CD4-positive, alpha-beta T cell treated with Interleukin-4 for 4 hours (primary cell): ENCODE data around the gene SLC1A2.

Experiments
- DNase-seq: peaks from one replicate; pipeline ENCODE4 v3.0.0-alpha.2; 2020

SLC1A2 gene

DNA sequence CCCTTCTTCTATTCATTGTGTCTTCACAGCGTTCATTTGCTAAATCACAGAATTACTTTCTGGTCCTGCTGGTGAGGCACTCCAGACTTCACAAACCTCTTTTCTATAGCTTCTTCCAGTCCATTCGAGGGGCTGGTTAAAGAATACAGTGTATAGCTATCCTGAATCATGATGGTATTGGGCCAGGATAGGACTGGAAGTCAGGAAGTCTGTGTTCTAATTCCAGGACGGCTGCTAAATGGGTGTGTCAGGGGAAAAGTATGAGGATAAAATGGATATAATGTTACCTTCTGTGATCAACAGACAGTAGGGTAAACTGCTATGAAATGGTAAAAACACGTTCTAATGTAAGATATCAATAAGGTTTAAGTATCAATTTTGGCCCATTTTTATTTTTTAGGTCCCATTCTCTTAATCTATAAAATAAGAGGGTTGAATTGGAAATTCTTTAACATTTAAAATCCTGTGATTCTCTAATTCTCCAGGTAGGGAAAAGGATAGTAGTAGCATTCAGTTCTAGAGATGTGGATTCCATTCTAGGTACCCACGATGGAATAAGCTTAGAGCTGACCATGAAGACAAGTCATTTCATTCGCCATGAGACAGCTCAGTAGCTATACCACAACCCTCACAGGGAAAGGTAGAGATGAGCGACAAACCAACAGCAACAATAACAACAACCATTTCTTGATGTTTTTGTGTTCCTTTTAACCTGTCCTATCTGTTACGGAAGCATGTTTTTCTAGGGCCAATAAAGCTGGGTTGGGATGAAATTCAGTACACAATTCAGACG is 96.1 kb downstream of the SLC1A2 start:
- no peak for DNase-seq

DNA sequence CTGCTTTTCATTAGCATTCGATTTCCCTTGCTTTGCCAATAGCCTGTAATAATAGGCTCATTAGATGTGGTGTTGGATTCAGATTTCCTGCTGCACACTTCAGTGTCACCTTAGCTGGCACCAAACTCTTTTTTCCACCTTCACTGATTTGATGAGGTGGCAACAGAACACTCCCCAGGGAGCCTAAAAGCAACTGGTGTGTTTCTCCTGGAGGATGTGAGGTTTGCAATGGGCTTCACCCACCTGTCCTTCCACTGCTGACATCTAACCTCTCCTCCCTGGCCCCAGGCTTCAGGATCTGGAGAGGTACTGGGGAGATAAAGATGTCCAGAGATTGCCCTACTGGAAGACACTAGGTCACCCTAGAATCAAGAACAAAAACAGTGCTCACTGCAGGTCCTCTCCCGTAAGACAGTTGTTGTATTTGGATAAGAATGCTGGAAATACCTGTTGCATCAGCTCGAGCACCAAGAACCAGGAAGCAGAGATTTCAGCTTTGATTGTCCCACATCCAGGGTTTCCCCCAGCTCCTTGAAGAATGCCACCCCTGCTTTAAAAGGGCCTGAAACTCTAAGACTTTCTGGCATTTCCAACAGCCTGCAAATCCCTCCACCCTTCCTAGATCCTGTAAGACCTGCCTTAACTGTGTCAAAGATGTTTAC is 96.9 kb downstream of the SLC1A2 start:
- DNase-seq = no peak

DNA sequence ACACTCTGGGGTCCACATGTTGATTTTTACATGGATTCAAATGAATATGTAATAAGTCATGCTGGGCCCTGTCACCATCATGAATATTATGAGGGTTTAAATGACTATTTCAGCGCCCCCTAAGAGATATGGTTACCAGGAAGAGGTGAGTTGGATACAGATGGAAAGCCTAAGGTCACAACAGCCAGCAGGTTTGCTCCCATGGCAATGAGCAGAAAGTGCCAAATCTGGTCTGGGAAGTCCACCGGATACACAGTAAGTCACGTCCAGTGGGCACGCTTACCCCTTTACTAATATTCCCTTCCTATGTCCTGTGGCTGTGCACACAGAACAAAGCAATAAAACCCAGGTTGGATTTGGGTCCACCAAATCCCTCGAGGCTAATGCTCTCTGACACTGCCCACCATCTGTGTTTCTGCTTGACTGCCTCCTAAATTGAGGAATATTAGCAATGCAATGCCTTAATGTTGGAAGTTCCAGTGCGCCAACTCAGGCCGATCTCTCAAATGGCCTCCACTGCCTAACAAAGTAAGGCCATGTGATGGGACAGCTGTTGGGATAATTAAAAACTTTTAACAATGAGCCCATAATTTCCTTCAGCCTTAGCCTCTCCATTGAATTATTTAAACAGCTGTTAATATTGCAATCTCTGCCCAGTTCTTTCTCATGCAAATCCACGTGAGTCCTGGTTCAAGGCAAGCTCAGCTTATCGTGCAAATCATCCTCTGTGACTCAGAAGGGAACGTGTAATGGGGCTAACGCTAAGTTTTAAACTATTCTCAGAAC is 97.6 kb downstream of the SLC1A2 start:
- DNase-seq = no peak

DNA sequence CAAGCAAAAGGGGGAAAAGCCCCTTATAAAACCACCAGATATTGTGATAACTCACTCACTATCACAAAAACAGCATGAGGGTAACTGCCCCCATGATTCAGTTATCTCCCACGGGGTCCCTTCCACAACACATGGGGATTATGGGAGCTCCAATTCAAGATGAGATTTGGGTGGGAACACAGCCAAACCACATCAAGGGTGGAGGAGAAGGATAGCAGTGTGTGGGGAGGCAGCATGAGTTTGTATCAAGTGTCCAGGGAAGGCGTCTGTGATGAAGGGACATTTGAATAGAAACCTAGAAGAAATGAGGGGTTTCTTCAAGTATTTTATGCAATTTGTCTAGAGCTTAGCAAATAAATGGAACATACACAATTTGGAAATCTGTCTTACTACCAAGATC is 98.2 kb downstream of the SLC1A2 start:
- DNase-seq = no peak

DNA sequence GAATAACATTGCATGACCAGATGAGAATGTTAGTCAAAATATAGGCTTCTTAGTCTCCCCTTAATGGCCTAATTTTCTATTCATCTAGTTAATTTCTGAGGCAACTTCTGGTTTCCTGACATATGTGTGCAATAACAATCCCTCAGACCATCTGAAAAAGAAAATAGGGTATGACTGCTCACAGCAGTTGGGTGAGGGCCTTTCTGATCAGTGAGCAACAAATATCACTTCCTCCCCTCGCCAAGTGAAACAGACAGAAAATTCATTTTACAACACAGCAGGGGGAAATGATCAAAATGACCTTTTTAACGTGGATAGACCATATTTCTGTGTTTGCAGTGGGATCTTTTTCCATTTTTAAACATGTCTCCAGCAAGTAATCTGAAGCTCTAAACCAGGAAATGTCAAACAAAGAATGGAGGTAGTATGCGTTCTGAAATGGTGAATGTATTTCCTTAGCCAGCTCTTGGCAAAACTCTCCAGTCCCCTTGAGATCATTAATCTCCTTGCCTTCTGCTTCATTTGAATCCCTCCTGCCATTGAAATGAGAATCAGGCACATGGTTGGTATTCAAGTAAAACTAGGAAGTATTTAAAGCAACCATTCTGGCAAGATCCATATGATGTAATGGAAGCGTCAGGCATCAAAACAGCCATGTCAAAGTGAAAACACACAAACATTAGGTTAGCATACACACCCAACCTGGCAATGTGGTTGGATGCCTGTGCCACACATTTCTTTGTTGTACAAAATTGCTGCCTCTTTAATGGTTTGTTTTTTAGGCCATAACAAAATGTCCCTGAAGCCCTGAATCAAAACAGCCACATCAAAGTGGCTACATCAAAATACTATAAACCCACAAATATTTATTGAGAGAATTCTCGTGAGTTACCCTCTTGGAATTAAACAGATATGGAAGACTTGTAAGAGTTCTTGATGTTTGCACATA is 100.1 kb downstream of the SLC1A2 start:
- no peak for DNase-seq

DNA sequence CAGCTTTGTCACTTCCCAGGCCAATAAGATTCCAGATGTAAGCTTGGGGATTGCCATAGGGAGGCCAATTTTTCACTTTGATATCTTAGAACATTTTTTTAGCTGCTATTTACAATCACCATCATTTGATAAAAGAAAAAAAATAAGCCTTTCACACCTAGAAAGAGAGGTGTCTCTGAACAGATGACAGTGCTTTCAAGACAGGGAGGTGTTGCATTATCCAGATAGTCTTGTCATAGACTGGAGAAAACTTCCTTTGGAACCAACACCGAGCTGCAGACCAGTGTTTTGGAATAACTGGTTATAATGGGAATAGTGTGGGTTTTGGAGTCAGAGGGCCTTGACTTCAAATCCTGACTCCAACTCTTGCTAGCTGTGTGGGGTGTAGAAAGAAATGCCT is 101.0 kb downstream of the SLC1A2 start:
- DNase-seq = no peak

DNA sequence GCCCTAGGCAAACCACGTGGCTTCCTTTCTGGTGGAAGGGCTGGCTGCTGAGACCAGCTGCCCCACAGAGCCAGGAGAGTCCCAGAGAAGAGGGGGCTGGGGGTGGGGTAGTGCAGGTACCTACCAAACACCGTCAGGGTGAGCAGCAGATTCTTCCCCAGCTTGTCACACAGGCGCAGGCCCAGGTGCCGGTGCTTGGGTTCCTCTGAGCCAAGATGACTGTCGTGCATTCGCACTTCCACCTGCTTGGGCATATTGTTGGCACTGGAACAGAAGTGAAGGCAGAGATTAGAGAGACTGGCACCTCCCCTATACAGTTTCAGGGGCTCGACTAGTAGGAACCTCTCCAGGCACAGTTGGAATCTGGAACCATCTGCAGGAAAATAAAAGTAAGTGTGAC is 102.1 kb downstream of the SLC1A2 start:
- no peak for DNase-seq

DNA sequence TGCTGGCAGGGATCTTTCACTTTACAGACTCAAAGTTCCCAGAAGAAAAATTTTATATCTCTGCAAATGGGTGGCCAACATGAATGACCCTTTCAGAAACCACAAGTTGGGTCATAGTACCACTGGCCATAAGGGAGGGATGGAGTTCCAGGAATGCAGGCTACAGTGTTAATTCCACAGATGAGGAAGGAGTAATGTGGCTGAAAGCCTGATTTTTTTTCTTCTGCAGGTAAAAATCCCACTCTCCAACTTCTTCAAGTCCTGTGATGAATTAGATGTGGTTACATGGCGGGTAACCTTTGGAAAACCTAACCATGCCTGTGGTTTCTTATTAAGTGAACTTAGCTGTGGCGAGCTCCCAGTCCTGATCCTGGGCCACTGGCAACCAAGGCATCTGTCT is 103.2 kb downstream of the SLC1A2 start:
- DNase-seq = no peak

DNA sequence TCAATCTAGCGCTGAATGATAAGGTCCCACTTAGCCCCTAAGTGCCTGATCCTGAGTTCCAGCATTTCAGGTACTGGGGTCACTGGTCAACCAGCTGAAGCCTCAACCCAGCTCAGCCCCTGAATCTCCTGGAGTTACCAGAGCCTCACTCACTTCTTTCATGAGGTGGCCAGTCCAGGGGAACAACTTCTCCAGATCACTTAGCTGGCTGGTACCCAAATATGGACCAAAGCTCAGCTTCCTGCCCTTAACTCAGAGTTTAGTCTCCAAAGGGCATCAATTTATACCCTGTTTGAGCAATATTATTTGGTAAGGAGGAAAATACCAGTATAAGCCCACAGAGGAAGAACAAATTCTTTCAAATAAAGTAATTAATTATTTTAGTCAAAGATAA is 105.6 kb downstream of the SLC1A2 start:
- DNase-seq = no peak

DNA sequence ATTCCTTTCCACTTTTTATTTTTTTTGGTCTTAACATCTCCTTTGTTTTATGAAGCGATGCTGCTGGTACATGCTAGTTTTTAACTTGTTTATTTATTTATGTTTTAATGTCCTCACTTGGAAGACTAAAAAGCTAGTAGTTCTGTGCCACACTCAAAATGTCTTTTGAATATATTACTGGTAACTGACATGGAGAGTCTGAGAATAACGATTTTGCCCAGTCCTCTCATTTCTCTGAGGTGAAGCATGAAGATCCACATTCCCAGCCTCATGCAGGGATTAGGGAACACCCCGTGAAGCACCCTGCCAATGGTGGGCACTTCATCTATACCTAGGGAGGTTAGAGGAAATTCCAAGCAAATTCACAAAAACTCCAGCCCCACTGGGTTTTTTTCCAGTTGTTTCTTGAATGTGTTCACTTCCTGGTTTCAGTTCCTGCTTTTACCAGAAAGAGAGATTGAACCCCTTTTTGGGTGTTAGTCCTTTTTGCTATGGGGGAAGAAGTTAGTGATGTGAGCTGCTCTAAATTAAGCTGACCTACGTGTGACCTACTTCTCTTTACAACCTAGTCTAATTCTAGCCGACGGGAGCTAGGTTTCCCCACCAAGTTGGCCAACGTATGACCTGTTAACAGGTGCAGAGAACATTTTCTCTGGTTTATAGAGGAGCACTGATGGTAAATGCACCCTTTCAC is 106.1 kb downstream of the SLC1A2 start:
- DNase-seq = peak; percentile 19

DNA sequence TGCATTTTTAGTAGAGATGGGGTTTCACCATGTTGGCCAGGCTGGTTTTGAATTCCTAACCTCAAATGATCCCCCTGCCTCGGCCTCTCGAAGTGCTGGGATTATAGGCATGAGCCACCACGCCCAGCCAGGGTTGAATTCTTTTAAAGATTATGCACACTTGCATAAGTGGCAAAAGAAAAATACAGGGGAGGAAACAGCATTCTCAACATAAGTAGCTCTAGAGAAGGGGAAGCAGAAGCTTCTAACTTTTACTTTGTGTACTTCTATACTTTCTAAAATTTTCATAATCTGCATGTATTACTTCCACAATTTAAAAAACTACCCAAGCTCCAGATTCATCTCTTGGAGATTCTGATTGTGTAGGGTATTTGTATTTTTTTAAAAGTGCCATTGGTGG is 108.0 kb downstream of the SLC1A2 start:
- DNase-seq = no peak

DNA sequence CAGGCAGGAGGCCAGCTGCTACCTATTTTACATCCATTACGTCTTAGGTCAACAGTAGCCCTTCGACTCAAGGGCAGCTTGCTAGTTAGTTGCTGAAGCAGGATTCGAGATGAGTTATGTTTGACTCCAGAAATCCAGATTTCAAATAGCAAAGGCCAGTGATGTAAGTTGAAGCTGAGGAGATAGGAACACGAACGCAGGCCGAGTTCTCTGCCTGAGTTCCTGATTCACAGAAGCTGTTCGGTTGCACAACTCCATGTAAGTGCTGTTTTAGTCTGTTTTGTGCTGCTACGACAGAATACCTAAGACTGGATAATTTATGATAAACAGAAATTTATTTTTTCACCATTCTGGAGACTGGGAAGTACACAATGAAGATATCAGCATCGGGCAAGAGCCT is 111.2 kb downstream of the SLC1A2 start:
- DNase-seq = no peak

DNA sequence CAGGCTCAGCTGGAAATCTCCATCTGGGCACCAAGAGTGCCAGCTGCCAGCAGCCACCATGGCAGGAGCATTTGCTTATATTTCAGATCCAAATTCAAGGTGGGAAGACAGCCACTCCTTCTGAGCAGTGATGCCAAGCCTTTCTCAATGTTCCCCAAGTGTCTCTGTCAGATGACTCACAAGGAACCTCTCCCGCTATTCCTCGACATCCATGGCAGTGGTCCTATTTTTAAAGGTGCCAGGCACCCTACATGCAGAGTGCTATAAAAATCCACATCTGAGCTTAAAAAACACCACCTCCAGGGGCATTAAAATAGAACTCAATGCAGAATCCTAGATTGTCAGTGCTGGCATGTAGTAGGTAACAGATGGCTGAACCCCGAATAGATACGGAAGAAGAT is 112.1 kb downstream of the SLC1A2 start:
- no peak for DNase-seq

DNA sequence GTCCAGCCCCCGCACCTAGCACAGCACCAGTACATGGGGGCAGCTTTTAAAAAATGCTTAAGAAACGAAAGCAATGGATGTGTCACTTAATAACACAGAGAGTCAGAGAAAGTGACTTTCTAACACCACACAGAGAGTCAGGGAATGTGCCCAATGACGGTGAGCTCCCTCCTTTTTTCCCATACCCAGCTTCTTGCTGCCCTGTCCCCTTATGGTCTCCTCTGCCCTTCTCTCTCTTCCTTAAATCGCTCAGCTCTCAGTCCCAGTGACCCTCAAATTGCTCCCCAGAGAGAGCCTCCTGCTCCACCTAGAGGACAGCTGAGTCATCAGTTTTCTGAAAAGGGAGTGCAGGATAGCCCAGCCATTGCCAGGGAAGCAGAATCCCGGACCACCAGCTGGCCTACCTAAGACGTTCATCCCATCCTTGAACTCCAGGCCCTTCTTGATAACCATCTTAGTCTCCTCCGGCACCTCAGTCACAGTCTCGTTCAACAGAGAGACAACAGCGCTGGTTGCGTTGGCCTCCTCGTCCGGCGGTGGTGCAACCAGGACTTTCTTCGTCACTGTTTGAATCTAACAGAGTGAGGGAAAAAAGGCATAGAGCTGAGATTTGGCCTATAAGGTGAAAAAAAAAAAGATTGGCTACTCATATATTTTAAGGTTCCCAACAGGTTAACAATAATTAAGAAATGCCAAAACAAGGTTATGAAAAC is 113.5 kb downstream of the SLC1A2 start:
- peak; percentile 60 for DNase-seq

DNA sequence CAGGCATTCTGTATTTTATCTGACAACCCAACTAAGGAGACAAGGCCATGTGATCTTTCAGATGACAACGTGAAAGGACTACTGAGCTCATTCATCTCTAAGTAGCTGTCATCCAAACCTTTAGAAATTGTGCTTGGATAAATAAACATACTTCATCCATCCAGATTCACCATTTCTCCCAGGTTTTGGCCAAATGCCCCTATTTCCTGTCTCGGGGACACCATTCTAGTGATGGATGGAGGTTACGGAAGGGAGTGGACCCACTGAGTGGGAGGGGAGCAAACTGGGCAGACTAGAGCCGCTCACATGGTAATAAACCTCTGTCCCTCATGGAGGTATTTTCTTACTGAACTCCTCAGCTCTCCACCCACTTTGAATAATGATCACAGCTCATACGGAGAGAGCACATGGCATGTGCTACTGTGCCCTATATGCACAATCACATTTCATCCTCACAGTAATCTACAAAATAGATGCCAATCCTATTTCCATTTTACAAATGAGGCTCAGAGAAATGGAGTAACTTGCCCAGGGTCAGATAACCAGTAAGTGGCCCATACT is 114.4 kb downstream of the SLC1A2 start:
- no peak for DNase-seq

DNA sequence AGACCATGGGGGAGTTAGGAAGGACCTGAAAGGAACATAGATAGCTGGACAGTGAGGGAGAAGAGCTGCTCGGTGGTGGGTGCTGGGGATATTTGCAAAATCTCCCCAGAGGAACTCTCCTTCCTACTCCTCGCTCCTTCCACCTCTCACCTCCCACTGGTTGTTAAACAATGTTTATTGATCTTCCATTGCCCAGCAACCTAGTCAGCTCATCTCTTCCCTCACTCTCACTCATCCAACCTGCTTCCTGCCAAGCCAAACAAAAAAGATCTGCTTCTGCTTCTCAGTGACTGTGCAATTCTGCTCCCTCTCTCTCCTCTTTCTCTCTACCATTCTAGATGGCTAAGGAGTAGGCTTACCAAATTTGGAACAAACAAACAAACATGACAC is 115.0 kb downstream of the SLC1A2 start:
- no peak for DNase-seq

DNA sequence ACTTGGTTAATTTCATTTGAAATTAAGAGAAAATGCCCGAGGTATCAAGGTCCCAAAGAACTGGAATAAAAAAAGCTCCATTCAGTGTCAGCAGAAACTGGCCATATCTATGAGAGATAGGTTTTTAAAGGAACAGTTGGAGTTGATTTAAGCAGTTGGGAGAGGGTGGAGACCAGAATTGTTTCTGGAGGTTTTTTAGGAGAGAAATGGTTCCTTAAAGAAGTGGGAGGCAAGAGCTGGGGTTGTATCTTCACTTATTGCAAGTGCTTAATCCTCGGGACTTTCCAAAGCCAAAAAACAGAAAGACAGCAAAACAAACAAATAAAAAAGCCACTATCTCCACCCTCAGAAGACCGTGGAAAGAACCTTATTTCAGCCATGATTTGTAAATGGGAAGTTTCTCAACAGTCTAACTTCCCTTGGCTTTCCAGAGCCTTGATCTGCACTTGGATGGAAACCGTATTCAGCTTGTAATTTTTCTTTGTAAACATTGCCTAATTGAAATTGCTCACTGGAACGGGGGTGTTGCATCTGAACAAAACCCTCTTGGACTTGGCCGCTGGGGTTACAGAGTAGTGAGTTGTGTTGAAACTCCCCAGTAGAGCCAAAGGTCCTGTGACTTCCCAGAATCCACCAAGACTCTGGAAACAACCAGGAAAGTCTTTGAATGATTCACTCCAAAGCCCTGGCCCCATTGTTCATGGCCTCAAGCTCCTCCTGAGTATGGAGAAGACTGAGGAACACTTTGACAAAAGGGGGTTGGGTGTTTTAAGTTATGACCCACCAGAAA is 115.6 kb downstream of the SLC1A2 start:
- no peak for DNase-seq

DNA sequence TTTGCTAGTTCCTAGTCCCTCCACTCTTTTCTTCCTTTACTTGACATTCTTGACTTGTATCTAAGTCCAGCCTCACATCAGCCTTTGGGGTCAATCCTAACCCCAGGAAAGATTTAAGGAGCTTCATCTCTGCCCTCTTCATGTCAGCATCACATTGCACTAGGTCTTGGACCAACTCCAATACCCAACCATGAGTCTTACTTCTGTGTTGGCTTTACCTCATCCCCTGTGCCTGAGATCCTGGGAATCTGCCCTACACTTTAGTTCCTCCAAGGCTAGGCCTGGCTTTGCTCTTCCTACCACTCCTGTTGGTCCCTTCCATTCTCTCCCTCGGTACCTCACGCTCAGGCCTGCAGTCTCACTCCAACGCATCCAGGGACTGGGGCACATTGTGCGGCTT is 117.0 kb downstream of the SLC1A2 start:
- no peak for DNase-seq

DNA sequence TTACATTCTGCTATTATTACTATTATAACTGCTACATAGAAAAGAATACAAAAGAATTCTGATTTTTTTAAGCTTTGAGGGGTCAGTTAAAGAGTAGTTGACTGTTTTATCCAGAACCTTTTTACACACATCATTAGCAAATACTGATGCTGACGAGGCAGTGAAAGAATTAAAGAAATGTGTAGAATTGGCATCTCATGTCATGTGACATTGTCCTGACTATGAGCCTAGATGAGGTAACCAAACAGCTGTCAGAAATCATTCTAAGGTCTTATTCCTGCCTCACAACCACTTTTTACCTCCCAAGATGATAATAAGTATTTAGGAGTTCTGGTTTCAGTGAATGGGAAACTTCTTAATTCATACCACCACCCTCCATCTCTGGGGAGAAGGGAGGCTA is 121.0 kb downstream of the SLC1A2 start:
- no peak for DNase-seq

DNA sequence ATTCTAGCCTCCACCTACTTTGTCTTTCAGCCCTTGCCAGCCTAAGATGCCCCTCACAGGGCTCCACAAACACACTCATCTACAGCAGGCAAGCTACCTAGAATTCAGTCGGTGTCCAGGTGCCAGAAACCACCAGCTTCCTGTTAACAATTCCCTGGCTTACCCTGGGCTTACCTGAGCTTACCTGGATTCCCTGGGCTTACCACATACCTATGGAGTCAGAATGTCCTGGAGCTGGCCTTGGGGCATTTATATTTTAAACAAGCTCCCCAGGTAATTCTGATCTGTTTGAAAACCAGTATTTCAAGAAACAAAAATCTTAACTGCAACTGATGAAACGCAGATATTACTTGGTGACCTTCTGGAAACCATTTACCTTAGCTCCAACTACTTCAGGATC is 123.6 kb downstream of the SLC1A2 start:
- DNase-seq = no peak
